ENCODE results near the gene SYCP2.

DNA sequence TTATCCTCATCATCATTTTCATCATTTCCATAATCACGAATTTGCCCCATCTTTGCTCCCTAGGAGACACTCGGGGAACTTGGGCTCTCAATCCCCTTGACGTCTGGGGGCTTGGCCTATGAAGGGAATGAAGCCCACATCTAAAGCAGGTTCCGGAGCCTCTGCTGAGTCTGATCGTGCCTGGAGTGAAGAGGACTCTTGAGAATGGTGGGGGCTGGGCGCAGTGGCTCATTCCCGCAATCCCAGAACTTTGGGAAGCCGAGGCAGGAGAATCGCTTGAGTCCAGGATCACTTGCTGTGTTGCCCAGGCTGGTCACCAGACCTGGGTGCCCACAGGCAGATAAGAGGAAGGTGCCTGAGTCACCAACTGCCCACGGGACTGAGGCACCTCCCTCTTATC is 114.5 kb downstream of the SYCP2 start:
- TF ChIP-seq, protein P1, sequence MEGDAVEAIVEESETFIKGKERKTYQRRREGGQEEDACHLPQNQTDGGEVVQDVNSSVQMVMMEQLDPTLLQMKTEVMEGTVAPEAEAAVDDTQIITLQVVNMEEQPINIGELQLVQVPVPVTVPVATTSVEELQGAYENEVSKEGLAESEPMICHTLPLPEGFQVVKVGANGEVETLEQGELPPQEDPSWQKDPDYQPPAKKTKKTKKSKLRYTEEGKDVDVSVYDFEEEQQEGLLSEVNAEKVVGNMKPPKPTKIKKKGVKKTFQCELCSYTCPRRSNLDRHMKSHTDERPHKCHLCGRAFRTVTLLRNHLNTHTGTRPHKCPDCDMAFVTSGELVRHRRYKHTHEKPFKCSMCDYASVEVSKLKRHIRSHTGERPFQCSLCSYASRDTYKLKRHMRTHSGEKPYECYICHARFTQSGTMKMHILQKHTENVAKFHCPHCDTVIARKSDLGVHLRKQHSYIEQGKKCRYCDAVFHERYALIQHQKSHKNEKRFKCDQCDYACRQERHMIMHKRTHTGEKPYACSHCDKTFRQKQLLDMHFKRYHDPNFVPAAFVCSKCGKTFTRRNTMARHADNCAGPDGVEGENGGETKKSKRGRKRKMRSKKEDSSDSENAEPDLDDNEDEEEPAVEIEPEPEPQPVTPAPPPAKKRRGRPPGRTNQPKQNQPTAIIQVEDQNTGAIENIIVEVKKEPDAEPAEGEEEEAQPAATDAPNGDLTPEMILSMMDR (IDR thresholded peaks at IDR 0.05) = no peak
- no peak for TF ChIP-seq POLR2A (IDR thresholded peaks at IDR 0.05)
